ENCODE results near the gene SKOR2. TPM values are rescaled to one million over a fixed set of nuclear protein-coding genes. Genes with fewer than 3 reads are reported as not detected.

The SKOR2 gene
- total RNA-seq, 2 donors from 2014 or later, result not detected

GRCh38 chr18:47250391-47251046 lies 941 bp downstream of the SKOR2 start:
- 6 to 10% methylated on average over 24 to 26 of the region's 26 CpGs for WGBS, 2 donors
- Histone ChIP-seq H3K36me3 (replicated peaks in 1 of 2; ENCODE audit: insufficient read depth in 1 of 2, low read depth in 2 of 2) (no peaks in the 10 kb centered on the region), H3K27ac (no peak overlapping the region), H3K4me3 (no peak overlapping the region), H3K27me3 (peaks cover 0 to 44% of the 10 kb centered on the region in 2 donors), H3K4me1 (peaks cover 10% of the 10 kb centered on the region), H3K9me3 (no peaks in the 10 kb centered on the region)
- no peak for TF ChIP-seq POLR2A (IDR thresholded peaks at IDR 0.05)
- no peak for TF ChIP-seq CTCF (IDR thresholded peaks at IDR 0.05)
- no peak for ATAC-seq
- no peak for DNase-seq
- intact Hi-C loops (cut with DNase I), result no loop called here

GRCh38 chr18:47249314-47249981 lies 2.0 kb downstream of the SKOR2 start:
- Histone ChIP-seq H3K27me3 (peaks cover 0 to 42% of the 10 kb centered on the region in 2 donors), H3K36me3 (replicated peaks in 1 of 2; ENCODE audit: insufficient read depth in 1 of 2, low read depth in 2 of 2) (no peaks in the 10 kb centered on the region), H3K4me3 (no peak overlapping the region), H3K9me3 (no peaks in the 10 kb centered on the region), H3K4me1 (peaks cover 10% of the 10 kb centered on the region), H3K27ac (no peak overlapping the region)
- ATAC-seq (no peak), DNase-seq (no peak)
- intact Hi-C loops (cut with DNase I), result no loop called here
- WGBS, 2 donors, result 5% methylated on average over 7 of the region's 7 CpGs
- TF ChIP-seq POLR2A (IDR thresholded peaks at IDR 0.05) (no peak), CTCF (IDR thresholded peaks at IDR 0.05) (no peak)

GRCh38 chr18:47248604-47249313 lies 2.7 kb downstream of the SKOR2 start:
- Histone ChIP-seq H3K27me3 (peaks cover 0 to 35% of the 10 kb centered on the region in 2 donors), H3K4me3 (no peak overlapping the region), H3K9me3 (no peaks in the 10 kb centered on the region), H3K36me3 (replicated peaks in 1 of 2; ENCODE audit: insufficient read depth in 1 of 2, low read depth in 2 of 2) (no peaks in the 10 kb centered on the region), H3K27ac (no peak overlapping the region), H3K4me1 (peaks cover 10% of the 10 kb centered on the region)
- 7 to 9% methylated on average over 30 to 62 of the region's 62 CpGs for WGBS, 2 donors
- intact Hi-C loops (cut with DNase I), result no loop called here
- TF ChIP-seq POLR2A (IDR thresholded peaks at IDR 0.05) (no peak), CTCF (IDR thresholded peaks at IDR 0.05) (no peak)
- DNase-seq, result no peak
- no peak for ATAC-seq

- H3K27me3 ChIP-seq, result peaks cover 0 to 33% of the 10 kb centered on the region in 2 donors
These were observed 3.3 kb downstream of the SKOR2 start for GRCh38 chr18:47248115-47248603.

More at GRCh38 chr18:47248115-47248603, 3.3 kb downstream of the SKOR2 start:
- Histone ChIP-seq H3K4me3 (no peak overlapping the region), H3K36me3 (replicated peaks in 1 of 2; ENCODE audit: insufficient read depth in 1 of 2, low read depth in 2 of 2) (no peaks in the 10 kb centered on the region), H3K27ac (no peak overlapping the region), H3K4me1 (peaks cover 10% of the 10 kb centered on the region), H3K9me3 (no peaks in the 10 kb centered on the region)
- DNase-seq (no peak), ATAC-seq (no peak)
- intact Hi-C loops (cut with DNase I), result no loop called here
- TF ChIP-seq CTCF (IDR thresholded peaks at IDR 0.05), result no peak
- TF ChIP-seq POLR2A (IDR thresholded peaks at IDR 0.05), result no peak
- WGBS, 2 donors, result 4% methylated on average over 31 of the region's 61 CpGs; no CpG with 5 or more reads in 1 of the 2 donors
